SJCRH30 (cell line): Measurements from ENCODE around the gene SGTB. TPM values are rescaled to one million over a fixed set of nuclear protein-coding genes. Genes with fewer than 3 reads are reported as not detected.
"Not testable (repeated sequence)": the region's sequence is repeated elsewhere in the genome, so short reads cannot be mapped to it uniquely, and the experiment has no call there.

Experiments used
- DNase-seq, 2 experiments: peaks; one replicate each; pipeline ENCODE4 v3.0.0-alpha.2; 2015 to 2020
- H3K27ac ChIP-seq: fragments of 250-450 bp; sonication (Bioruptor Pico); 2 replicates; pipeline ENCODE4 v1.5.1; 2020; ENCODE audit warnings: mild to moderate bottlenecking, moderate library complexity
- H3K27me3 ChIP-seq: fragments of 250-450 bp; sonication (Bioruptor Pico); 2 replicates; pipeline ENCODE4 v1.5.1; 2020; ENCODE audit warnings: mild to moderate bottlenecking, moderate library complexity
- H3K36me3 ChIP-seq: fragments of 250-450 bp; sonication (Bioruptor Pico); 2 replicates; pipeline ENCODE4 v1.5.1; 2020; ENCODE audit warnings: mild to moderate bottlenecking, moderate library complexity
- H3K4me1 ChIP-seq: fragments of 250-450 bp; sonication (Bioruptor Pico); 2 replicates; pipeline ENCODE4 v1.5.1; 2020; ENCODE audit warnings: mild to moderate bottlenecking, moderate library complexity
- H3K4me3 ChIP-seq: fragments of 250-450 bp; sonication (Bioruptor Pico); 2 replicates; pipeline ENCODE4 v1.5.1; 2020; ENCODE audit warnings: mild to moderate bottlenecking, moderate library complexity
- H3K9me3 ChIP-seq: fragments of 250-450 bp; sonication (Bioruptor Pico); replicated peaks from 2 replicates; pipeline ENCODE4 v1.5.1; 2020; ENCODE audit warnings: mild to moderate bottlenecking, moderate library complexity
- total RNA-seq: library from RNA; depleted of rRNA; stranded (reverse); fragments of >200 nt; shearing (Covaris generic); gene quantifications from 2 replicates; pipeline ENCODE4 v1.2.3, GENCODE V29; 2014

Gene SGTB
- total RNA-seq, 1 experiment from 2014 or later, result 15.3 TPM

- Histone ChIP-seq H3K4me1 (no peaks in the 10 kb centered on the region), H3K36me3 (peaks cover 21% of the 10 kb centered on the region), H3K4me3 (no peak overlapping the region), H3K27me3 (no peaks in the 10 kb centered on the region), H3K27ac (no peak overlapping the region), H3K9me3 (no peaks in the 10 kb centered on the region)
- peak; percentile 8 to 33 for DNase-seq
These were observed 57.9 kb downstream of the SGTB start for GRCh38 chr5:65663804-65664521.

DNA sequence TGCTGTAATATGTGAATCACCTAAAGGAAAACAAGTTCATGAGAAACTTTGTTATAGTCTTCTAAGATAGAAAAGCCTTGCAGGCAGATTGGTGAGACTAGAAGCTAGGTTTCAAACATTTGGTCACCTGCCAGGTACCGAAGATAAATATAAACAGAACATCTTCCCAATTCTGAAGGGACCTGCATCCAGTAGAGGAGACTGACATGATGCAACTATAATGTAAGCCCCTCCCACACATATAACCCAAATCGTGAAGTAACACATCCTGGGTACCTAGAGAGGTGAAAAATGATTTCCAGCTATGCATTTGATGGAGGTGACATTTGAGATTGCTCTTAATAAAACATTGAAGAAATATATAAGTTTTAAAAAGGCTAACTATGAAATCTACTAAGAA lies 67.2 kb downstream of the SGTB start:
- Histone ChIP-seq H3K27me3 (no peaks in the 10 kb centered on the region), H3K4me3 (no peak overlapping the region), H3K9me3 (no peaks in the 10 kb centered on the region), H3K36me3 (peaks cover 8% of the 10 kb centered on the region; the same call in 1 of the 2 replicates), H3K27ac (no peak overlapping the region), H3K4me1 (no peaks in the 10 kb centered on the region)
- DNase-seq, result no peak

DNA sequence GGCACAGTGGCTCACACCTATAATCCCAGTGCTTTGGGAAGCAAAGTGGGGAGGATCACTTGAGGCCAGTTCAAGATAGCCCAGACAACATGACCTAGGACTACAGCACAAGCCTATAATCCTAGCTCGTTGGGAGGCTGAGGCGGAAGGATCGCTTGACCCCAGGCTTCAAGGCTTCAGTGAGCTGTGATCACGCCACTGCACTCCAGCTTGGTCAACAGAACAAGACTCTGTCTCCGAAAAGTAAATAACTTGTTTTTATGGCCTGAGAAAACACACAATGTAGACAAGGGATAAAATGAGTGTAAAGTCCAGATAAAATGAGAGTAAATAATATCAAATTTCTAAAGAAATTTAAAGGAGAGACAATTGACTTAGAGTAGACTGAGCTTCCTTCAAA lies 70.8 kb downstream of the SGTB start:
- Histone ChIP-seq H3K4me1 (no peaks in the 10 kb centered on the region), H3K4me3 (no peak overlapping the region), H3K27me3 (no peaks in the 10 kb centered on the region), H3K36me3 (peaks cover 4% of the 10 kb centered on the region; the same call in 1 of the 2 replicates), H3K27ac (no peak overlapping the region), H3K9me3 (no peaks in the 10 kb centered on the region)
- no peak for DNase-seq

DNA sequence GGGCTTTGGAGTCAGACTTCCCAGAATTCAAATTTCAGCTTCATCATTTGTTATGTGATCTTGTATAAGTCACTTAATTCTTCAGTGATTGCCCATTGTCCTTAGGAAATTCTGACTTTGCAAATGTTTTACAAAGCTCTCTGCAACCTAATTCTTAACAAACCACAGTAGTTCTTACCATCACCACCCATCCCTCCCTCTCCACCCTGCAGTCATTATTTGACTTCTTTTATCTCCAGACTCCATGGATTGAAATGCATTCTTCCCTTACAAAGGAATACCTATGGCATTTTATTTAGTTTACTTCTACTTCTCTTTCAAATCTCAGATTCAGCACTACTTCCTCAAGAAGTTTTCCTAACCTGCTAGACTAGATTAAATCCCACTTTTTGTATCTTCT lies 74.0 kb downstream of the SGTB start:
- Histone ChIP-seq H3K27me3 (no peaks in the 10 kb centered on the region), H3K9me3 (no peaks in the 10 kb centered on the region), H3K4me1 (no peaks in the 10 kb centered on the region), H3K4me3 (no peak overlapping the region), H3K36me3 (peaks cover 2% of the 10 kb centered on the region; the same call in 1 of the 2 replicates), H3K27ac (no peak overlapping the region)
- DNase-seq, result no peak

DNA sequence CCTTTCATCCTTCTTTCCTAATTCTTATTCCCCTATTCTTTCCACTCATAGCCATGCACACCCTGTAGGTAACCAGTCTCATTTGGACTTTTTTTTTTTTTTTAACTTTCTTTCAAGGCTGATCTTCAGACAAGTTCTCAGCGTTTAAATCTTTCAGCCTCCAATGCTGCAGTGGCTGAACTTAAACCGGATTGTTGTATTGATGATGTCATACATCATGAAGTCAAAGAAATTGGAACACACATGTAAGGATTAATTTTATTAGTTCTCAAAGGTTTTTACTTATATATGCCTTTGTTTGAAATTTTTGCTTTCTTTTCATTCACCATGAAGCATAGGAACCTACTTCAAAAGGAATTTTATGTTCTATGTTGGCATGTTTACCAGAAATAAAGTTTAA lies 75.0 kb downstream of the SGTB start:
- peaks cover 7% of the 10 kb centered on the region for H3K36me3 ChIP-seq
- no peaks in the 10 kb centered on the region for H3K9me3 ChIP-seq
- no peaks in the 10 kb centered on the region for H3K4me1 ChIP-seq
- no peak overlapping the region for H3K4me3 ChIP-seq
- no peaks in the 10 kb centered on the region for H3K27me3 ChIP-seq
- no peak for DNase-seq
- H3K27ac ChIP-seq, result no peak overlapping the region

DNA sequence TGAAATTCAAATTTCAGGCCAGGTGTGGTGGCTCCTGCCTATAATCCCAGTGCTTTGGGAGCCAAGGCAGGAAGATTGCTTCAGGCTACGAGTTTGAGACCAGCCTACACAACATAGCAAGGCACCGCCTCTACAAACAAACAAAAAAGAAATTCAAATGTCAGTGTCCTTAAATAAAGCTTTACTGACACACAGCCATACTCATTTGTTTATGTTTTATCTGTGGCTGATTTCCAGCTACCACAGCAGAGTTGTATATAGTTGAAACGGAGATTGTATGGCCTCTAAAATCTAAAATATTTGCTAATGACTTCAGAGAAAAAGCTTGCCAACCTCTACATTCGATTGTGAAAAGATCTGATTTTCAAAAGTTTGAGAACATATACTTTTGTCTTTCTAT lies 81.7 kb downstream of the SGTB start:
- Histone ChIP-seq H3K4me1 (no peaks in the 10 kb centered on the region), H3K4me3 (no peak overlapping the region), H3K27me3 (no peaks in the 10 kb centered on the region), H3K36me3 (peaks cover 25% of the 10 kb centered on the region), H3K9me3 (no peaks in the 10 kb centered on the region), H3K27ac (no peak overlapping the region)
- no peak for DNase-seq

DNA sequence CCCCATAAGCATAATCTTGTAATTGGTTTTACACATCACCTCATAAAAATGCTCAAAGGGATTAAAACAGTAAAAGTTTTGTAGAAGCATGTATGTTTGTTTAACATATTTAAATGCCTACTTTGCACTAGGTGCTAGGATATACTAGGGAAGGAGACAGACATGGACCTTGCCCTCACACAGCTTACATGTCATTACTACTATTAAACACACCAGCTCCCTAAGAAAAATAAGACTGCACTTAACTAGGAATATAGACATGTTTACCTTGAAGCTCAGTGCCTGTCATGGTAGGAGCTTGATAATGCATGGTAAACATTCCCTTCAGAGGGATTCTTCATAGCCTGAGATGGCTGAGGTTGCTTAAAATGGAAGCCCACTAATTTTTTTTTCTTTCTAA lies 90.9 kb downstream of the SGTB start:
- Histone ChIP-seq H3K27me3 (no peaks in the 10 kb centered on the region), H3K9me3 (no peaks in the 10 kb centered on the region), H3K27ac (no peak overlapping the region), H3K4me1 (no peaks in the 10 kb centered on the region), H3K4me3 (no peak overlapping the region), H3K36me3 (peaks cover 8% of the 10 kb centered on the region; the same call in 1 of the 2 replicates)
- DNase-seq, result no peak

- Histone ChIP-seq H3K27ac (peak overlapping the region; percentile 76; the same call in 1 of the 2 replicates), H3K4me3 (peak overlapping the region; percentile 92), H3K4me1 (no peaks in the 10 kb centered on the region; the same call in 1 of the 2 replicates), H3K9me3 (no peaks in the 10 kb centered on the region), H3K27me3 (no peaks in the 10 kb centered on the region), H3K36me3 (peaks cover 8% of the 10 kb centered on the region; the same call in 1 of the 2 replicates)
- DNase-seq, result peak in 1 of 2 experiments; percentile 7
These were observed 96.2 kb downstream of the SGTB start for GRCh38 chr5:65625743-65626142.

DNA sequence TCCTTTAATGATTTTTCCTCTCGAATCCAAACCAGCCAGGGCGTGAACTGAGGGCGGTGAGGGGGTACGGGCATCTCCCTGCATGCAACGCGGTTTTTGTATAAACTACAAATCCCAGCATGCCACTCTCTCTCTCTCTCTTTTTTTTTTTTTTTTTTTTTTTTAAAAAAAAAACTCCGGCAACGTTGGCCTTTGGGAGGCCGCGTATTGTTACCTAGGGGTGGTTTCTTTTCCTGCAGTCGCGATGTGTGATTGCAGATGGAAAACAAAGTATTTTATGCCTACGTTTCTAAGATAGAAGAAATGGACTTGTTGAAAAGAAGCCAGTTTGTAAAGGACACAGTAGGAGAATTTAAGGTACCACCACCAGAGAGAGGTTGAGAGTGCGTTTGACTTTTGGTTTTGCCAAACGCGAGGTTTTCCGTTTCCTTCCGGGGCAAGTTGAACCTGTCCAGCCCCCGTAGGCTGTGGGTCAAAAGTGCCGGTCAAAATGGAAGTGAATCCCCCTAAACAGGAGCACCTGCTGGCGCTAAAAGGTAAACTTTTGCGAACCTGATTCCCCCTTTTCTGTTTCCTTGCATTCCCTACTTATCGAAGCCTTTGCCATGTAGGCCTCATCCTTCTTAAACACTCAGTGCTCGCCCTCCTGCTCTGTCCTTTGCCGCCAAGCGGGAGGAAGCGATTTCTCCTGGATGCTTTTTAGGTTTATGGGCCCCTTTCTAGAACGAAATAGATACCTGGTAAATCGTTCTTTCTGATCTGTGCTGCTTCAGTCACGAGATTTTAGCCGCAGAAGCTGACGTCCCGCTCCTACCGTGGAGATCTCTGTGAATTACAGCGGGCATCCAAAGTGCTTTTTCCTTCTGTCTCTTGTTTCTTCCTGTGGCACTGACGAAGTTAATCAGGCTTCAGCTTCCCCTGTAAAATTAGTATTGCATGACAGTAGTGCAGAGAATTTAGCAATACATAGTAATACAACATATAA lies 97.0 kb downstream of the SGTB start, which contains the start of the genes SHLD3 and TRAPPC13:
TSS of gene SHLD3 (plus strand) at position 457 of the 985 bp plus-strand sequence. CDS start 4,561 bp downstream, outside the sequence.
TSS of gene TRAPPC13 (plus strand) at position 457 of the 985 bp plus-strand sequence. CDS start at position 491, 34 bp downstream.
- Histone ChIP-seq H3K27me3 (no peaks in the 10 kb centered on the region), H3K4me3 (peak within 1 kb of the TSS; percentile 92), H3K27ac (peak within 1 kb of the TSS; percentile 76), H3K36me3 (peaks cover 8% of the 10 kb centered on the region; the same call in 1 of the 2 replicates), H3K9me3 (no peaks in the 10 kb centered on the region), H3K4me1 (no peaks in the 10 kb centered on the region; the same call in 1 of the 2 replicates)
- peak; percentile 86 to 91 for DNase-seq

DNA sequence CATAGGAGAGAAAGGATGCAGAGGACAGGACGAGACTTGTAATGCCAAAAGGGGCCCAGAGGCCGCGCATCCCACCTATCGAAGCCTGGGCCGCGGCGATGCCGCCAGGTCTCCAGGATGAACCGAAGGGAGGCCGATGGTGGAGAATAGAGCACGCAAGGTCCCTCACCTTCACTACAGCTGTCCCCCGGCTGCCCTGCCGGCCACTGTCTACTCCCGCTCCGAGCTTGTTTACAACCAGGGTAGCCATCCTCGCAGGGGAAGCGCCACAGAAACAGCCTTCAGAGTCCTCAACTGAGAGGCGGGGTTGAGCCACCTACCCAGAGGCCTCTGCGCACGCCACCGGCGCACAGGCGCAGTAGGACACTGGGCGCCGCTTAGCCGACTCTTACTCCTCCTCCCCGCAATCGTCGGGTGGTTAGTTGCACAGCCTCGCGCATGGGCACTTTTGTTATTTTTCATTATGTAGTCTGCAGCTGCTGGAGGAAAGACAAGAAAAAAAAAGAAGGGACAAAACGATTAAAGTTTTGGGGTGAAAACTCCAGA lies 97.8 kb downstream of the SGTB start, which contains the start of gene TRIM23:
TSS of gene TRIM23 (minus strand) at position 309 of the 546 bp plus-strand sequence. CDS start at position 250, 59 bp downstream.
- H3K27ac ChIP-seq, result peak within 1 kb of the TSS; percentile 76
- DNase-seq, result peak; percentile 92 to 95
- no peaks in the 10 kb centered on the region for H3K9me3 ChIP-seq
- H3K4me1 ChIP-seq, result no peaks in the 10 kb centered on the region; the same call in 1 of the 2 replicates
- H3K36me3 ChIP-seq, result peaks cover 2% of the 10 kb centered on the region; the same call in 1 of the 2 replicates
- H3K27me3 ChIP-seq, result no peaks in the 10 kb centered on the region
- H3K4me3 ChIP-seq, result peak within 1 kb of the TSS; percentile 92

GRCh38 chr5:65623482-65623881 lies 98.4 kb downstream of the SGTB start:
- H3K9me3 ChIP-seq, result no peaks in the 10 kb centered on the region
- H3K4me3 ChIP-seq, result peak overlapping the region; percentile 92
- no peaks in the 10 kb centered on the region for H3K36me3 ChIP-seq
- DNase-seq, result peak in 1 of 2 experiments; percentile 9
- H3K27me3 ChIP-seq, result no peaks in the 10 kb centered on the region
- no peaks in the 10 kb centered on the region; the same call in 1 of the 2 replicates for H3K4me1 ChIP-seq
- peak overlapping the region; percentile 76; the same call in 1 of the 2 replicates for H3K27ac ChIP-seq

DNA sequence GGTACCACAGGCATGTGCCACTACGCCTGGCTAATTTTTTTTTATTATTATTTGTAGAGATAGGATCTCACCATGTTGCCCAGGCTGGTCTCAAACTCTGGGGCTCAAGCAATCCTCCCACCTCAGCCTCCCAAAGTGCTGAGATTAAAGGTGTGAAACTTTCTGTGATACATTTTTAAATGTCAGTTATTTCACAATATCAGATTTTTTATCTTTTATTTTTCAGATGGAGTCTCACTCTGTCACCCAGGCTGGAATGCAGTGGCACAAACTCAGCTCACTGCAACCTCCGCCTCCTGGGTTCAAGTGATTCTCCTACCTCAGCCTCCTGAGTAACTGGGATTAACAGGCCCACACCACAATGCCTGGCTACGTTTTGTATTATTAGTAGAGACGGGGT lies 99.9 kb downstream of the SGTB start:
- H3K4me1 ChIP-seq, DNase-seq, H3K4me3 ChIP-seq, H3K9me3 ChIP-seq, H3K27ac ChIP-seq, H3K36me3 ChIP-seq, H3K27me3 ChIP-seq: not testable (repeated sequence)

GRCh38 chr5:65620021-65620420 lies 101.9 kb downstream of the SGTB start:
- H3K4me3 ChIP-seq, result no peak overlapping the region
- peaks cover 16% of the 10 kb centered on the region for H3K36me3 ChIP-seq
- no peaks in the 10 kb centered on the region for H3K9me3 ChIP-seq
- no peaks in the 10 kb centered on the region; the same call in 1 of the 2 replicates for H3K4me1 ChIP-seq
- DNase-seq, result no peak
- no peaks in the 10 kb centered on the region for H3K27me3 ChIP-seq
- no peak overlapping the region for H3K27ac ChIP-seq
